Measurements from ENCODE around the gene STX16. TPM values are rescaled to one million over a fixed set of nuclear protein-coding genes. Genes with fewer than 3 reads are reported as not detected.

STX16 gene
- polyA plus RNA-seq, 1 experiment: 39.7 TPM

GRCh38 chr20:58678806-58679205, 27.7 kb downstream of the STX16 start:
- no peak overlapping the region for H3K4me3 ChIP-seq (ENCODE audit: low read depth, low read length)
- POLR2A ChIA-PET: no interaction called here
- TF ChIP-seq, protein P1, sequence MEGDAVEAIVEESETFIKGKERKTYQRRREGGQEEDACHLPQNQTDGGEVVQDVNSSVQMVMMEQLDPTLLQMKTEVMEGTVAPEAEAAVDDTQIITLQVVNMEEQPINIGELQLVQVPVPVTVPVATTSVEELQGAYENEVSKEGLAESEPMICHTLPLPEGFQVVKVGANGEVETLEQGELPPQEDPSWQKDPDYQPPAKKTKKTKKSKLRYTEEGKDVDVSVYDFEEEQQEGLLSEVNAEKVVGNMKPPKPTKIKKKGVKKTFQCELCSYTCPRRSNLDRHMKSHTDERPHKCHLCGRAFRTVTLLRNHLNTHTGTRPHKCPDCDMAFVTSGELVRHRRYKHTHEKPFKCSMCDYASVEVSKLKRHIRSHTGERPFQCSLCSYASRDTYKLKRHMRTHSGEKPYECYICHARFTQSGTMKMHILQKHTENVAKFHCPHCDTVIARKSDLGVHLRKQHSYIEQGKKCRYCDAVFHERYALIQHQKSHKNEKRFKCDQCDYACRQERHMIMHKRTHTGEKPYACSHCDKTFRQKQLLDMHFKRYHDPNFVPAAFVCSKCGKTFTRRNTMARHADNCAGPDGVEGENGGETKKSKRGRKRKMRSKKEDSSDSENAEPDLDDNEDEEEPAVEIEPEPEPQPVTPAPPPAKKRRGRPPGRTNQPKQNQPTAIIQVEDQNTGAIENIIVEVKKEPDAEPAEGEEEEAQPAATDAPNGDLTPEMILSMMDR (IDR thresholded peaks at IDR 0.05; ENCODE audit: insufficient read depth, low read depth, low read length): no peak
- peaks cover 11% of the 10 kb centered on the region for H3K36me3 ChIP-seq (ENCODE audit: control insufficient read depth, insufficient read depth, low read length)
- CTCF ChIA-PET: no interaction called here
- H3K27me3 ChIP-seq (ENCODE audit: control insufficient read depth, insufficient read depth, low read length): no peaks in the 10 kb centered on the region
- no peak for DNase-seq (ENCODE audit: low read depth)

DNA sequence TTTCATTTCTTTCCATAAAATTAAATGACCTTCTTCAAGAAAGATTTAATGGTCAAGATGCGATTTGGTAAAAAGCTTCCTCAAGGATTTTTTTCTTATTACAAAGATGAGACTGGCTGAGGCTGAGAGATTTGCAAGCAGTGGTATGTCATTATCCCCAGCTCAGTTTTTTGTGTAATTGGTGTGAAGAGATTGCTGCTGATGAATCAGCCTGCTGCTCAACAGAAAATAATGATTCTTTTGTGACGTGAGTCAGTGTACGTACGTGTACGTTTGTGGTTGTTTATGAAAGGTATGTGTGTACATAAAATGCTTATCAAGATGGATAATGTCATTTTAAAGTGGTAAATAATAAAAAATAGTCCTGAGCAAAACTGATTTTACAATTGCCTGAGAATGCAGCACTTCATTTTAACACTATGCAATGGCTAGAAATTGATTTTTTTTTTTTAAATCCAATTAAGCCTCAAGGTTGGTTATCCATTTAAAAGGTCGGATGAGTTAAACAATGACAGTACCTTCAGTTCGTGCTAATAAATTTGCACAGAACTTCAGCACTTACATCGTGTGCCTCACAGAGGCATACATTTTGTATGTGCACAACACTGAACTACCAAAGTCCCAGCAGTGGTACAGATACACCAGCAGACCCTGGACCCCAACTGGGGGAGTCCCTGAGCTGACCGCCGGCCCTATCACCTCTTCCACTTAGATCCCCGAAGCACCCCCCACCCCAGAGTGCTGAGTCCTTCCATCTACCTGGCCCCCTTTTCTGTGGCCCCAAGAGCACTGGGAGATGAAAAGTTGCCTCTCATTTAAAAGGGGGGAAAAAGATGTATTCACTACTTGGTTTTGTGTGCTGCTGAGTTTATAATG, 31.8 kb downstream of the STX16 start:
- TF ChIP-seq, protein P1 (IDR thresholded peaks at IDR 0.05; ENCODE audit: insufficient read depth, low read depth, low read length): no peak
- CTCF ChIA-PET: no interaction called here
- POLR2A ChIA-PET: no interaction called here
- H3K4me3 ChIP-seq (ENCODE audit: low read depth, low read length): no peak overlapping the region
- H3K36me3 ChIP-seq (ENCODE audit: control insufficient read depth, insufficient read depth, low read length): 0 out of 2 replicates have a peak, but pooled peaks cover 1% of the 10 kb centered on the region
- DNase-seq (ENCODE audit: low read depth): no peak
- no peaks in the 10 kb centered on the region for H3K27me3 ChIP-seq (ENCODE audit: control insufficient read depth, insufficient read depth, low read length)

DNA sequence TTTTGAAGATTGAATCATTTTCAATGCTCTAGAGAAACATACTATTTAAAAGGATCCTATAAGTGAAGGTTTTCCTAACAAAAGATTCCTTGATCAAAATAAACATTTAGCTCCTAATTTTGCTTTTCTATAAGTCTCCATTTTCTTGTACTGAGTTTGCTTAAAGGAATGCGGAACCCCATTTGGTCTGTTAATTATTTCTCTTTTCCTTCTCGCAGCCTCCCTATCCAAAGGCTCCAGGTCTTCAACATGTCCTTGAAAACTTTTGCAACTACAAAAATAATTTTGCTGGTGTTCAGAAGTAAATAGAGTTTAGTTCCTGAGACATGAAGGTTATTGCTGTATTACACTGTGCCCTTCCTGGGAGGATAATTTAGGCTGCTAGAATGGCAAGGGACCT, 33.2 kb downstream of the STX16 start:
- Histone ChIP-seq H3K36me3 (ENCODE audit: control insufficient read depth, insufficient read depth, low read length) (no peaks in the 10 kb centered on the region), H3K27me3 (ENCODE audit: control insufficient read depth, insufficient read depth, low read length) (no peaks in the 10 kb centered on the region), H3K4me3 (ENCODE audit: low read depth, low read length) (no peak overlapping the region)
- TF ChIP-seq, protein P1 (IDR thresholded peaks at IDR 0.05; ENCODE audit: insufficient read depth, low read depth, low read length): no peak
- no peak for DNase-seq (ENCODE audit: low read depth)
- POLR2A ChIA-PET: no interaction called here
- CTCF ChIA-PET: no interaction called here

GRCh38 chr20:58685988-58686387, 34.9 kb downstream of the STX16 start:
- no peaks in the 10 kb centered on the region for H3K27me3 ChIP-seq (ENCODE audit: control insufficient read depth, insufficient read depth, low read length)
- no peak for DNase-seq (ENCODE audit: low read depth)
- CTCF ChIA-PET: interaction anchor here (1.1 to 1.3 kb wide), 2 partner anchors 12 to 14 kb away, joined by 3 read pairs; no protein-coding TSS in a partner anchor
- no peak overlapping the region for H3K4me3 ChIP-seq (ENCODE audit: low read depth, low read length)
- POLR2A ChIA-PET: no interaction called here
- no peaks in the 10 kb centered on the region for H3K36me3 ChIP-seq (ENCODE audit: control insufficient read depth, insufficient read depth, low read length)
- TF ChIP-seq, protein P1 (IDR thresholded peaks at IDR 0.05; ENCODE audit: insufficient read depth, low read depth, low read length): no peak

DNA sequence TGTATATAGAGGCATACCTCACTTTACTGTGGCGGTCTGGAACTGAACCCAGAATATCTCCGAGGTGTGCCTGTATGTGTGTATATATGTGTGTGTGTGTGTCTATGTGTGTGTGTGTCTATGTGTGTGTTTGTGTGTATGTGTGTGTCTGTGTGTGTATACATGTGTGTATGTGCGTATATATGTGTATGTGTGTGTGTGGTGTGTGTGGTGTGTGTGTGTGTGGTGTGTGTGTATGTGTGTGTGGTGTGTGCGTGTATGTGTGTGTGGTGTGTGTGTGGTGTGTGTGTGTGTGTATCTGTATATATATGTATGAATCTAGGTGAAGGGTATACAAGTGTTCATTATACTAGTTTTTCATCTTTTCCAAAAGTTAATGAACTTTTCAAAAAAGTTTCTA, 37.3 kb downstream of the STX16 start:
- TF ChIP-seq, protein P1 (IDR thresholded peaks at IDR 0.05; ENCODE audit: insufficient read depth, low read depth, low read length): no peak
- ChIA-PET CTCF (no interaction called here), POLR2A (no interaction called here)
- Histone ChIP-seq H3K27me3 (ENCODE audit: control insufficient read depth, insufficient read depth, low read length) (no peaks in the 10 kb centered on the region), H3K36me3 (ENCODE audit: control insufficient read depth, insufficient read depth, low read length) (no peaks in the 10 kb centered on the region), H3K4me3 (ENCODE audit: low read depth, low read length) (no peak overlapping the region)
- no peak for DNase-seq (ENCODE audit: low read depth)

Measured in BJ (cell line).